Activated B cell treated with CpG ODN at 0.5 μM for 24 hours (primary cell): ENCODE results near the gene STRN3. TPM values are rescaled to one million over a fixed set of nuclear protein-coding genes. Genes with fewer than 3 reads are reported as not detected.

Source experiments
- ATAC-seq: fragments of 200-7000 bp; cut with Tn5 transposase; one replicate; pipeline ENCODE4 v1.10.0; 2021; ENCODE audit warnings: low read depth, mild to moderate bottlenecking, moderate library complexity
- CTCF ChIA-PET: fragments of 350-600 bp; sonication (Branson Sonifier 250); formaldehyde crosslinking; loops from one replicate; lab custom pipeline; 2021; ENCODE audit warnings: antibody characterized with exemption; lab: Charles Lee
- POLR2A ChIA-PET: fragments of 350-600 bp; sonication (Branson Sonifier 250); formaldehyde crosslinking; loops from one replicate; lab custom pipeline; 2021; ENCODE audit warnings: antibody characterized with exemption; lab: Charles Lee
- DNase-seq: peaks from one replicate; pipeline ENCODE4 v3.0.0; 2022
- H3K27ac Mint-ChIP-seq: one replicate; pipeline ENCODE4 v1.8.0; 2020; ENCODE audit warnings: mixed read lengths
- H3K27me3 Mint-ChIP-seq: one replicate; pipeline ENCODE4 v1.8.0; 2021; ENCODE audit warnings: mixed read lengths
- H3K36me3 Mint-ChIP-seq: one replicate; pipeline ENCODE4 v1.8.0; 2021; ENCODE audit warnings: low read depth, mixed read lengths
- H3K4me1 Mint-ChIP-seq: one replicate; pipeline ENCODE4 v1.8.0; 2021; ENCODE audit warnings: mixed read lengths
- H3K4me3 Mint-ChIP-seq: one replicate; pipeline ENCODE4 v1.8.0; 2020; ENCODE audit warnings: mild to moderate bottlenecking, mixed read lengths
- H3K9me3 Mint-ChIP-seq: one replicate; pipeline ENCODE4 v1.8.0; 2020; ENCODE audit warnings: mixed read lengths
- CTCF ChIP-seq: fragments of 200-600 bp; IDR thresholded peaks from one replicate; pipeline ENCODE4 v1.8.0; 2022; ENCODE audit warnings: antibody characterized with exemption, mild to moderate bottlenecking
- intact Hi-C: fragments of 100-400 bp; cut with micrococcal nuclease; formaldehyde crosslinking; loops from one replicate; pipeline ENCODE4 v1.15.1; 2024
- total RNA-seq: library from RNA; stranded (reverse); gene quantifications from 2 replicates; pipeline ENCODE4 v1.2.3, GENCODE V29; 2022

The STRN3 gene
- total RNA-seq, 1 donor from 2014 or later, result 31.0 TPM

GRCh38 chr14:31022386-31022785, 3.8 kb downstream of the STRN3 start:
- Mint-ChIP-seq H3K27ac (no peak overlapping the region), H3K27me3 (no peaks in the 10 kb centered on the region), H3K36me3 (peaks cover 30% of the 10 kb centered on the region), H3K4me1 (peaks cover 43% of the 10 kb centered on the region), H3K4me3 (no peak overlapping the region), H3K9me3 (no peaks in the 10 kb centered on the region)
- ChIA-PET CTCF (no interaction called here), POLR2A (interaction anchor here (0.7 to 1.2 kb wide), 2 partner anchors 9 to 37 kb away, joined by 3 read pairs; no protein-coding TSS in a partner anchor)
- ATAC-seq, result no peak
- no peak for TF ChIP-seq CTCF
- DNase-seq, result no peak
- intact Hi-C loops, result loop anchor here (10.0 kb wide), 1 partner anchor 1168 kb away; no protein-coding TSS in a partner anchor

- Mint-ChIP-seq H3K4me3 (no peak overlapping the region), H3K27me3 (no peaks in the 10 kb centered on the region), H3K9me3 (no peaks in the 10 kb centered on the region), H3K27ac (no peak overlapping the region), H3K36me3 (peaks cover 27% of the 10 kb centered on the region), H3K4me1 (peaks cover 36% of the 10 kb centered on the region)
- intact Hi-C loops, result loop anchor here (10.0 kb wide), 1 partner anchor 1167 kb away; no protein-coding TSS in a partner anchor
- TF ChIP-seq CTCF, result no peak
- CTCF ChIA-PET, result no interaction called here
- no peak for ATAC-seq
- no peak for DNase-seq
- POLR2A ChIA-PET, result interaction anchor here (0.7 to 1.2 kb wide), 2 partner anchors 8 to 38 kb away, joined by 3 read pairs; no protein-coding TSS in a partner anchor
Observed at GRCh38 chr14:31021576-31021949, 4.6 kb downstream of the STRN3 start.

- Mint-ChIP-seq H3K4me3 (no peak overlapping the region), H3K27ac (no peak overlapping the region), H3K4me1 (peaks cover 36% of the 10 kb centered on the region), H3K9me3 (no peaks in the 10 kb centered on the region), H3K27me3 (no peaks in the 10 kb centered on the region), H3K36me3 (peaks cover 27% of the 10 kb centered on the region)
- DNase-seq (no peak), ATAC-seq (no peak)
- TF ChIP-seq CTCF, result no peak
- CTCF ChIA-PET, result no interaction called here
- intact Hi-C loops, result loop anchor here (10.0 kb wide), 1 partner anchor 1166 kb away; no protein-coding TSS in a partner anchor
- POLR2A ChIA-PET, result no interaction called here
Observed at GRCh38 chr14:31020834-31021575, 5.2 kb downstream of the STRN3 start.

GRCh38 chr14:31018057-31018645, 8.0 kb downstream of the STRN3 start:
- Mint-ChIP-seq H3K27me3 (no peaks in the 10 kb centered on the region), H3K9me3 (no peaks in the 10 kb centered on the region), H3K4me1 (peaks cover 18% of the 10 kb centered on the region), H3K36me3 (peaks cover 23% of the 10 kb centered on the region), H3K27ac (no peak overlapping the region), H3K4me3 (no peak overlapping the region)
- TF ChIP-seq CTCF, result no peak
- ATAC-seq (no peak), DNase-seq (no peak)
- intact Hi-C loops, result no loop called here
- CTCF ChIA-PET, result no interaction called here
- POLR2A ChIA-PET, result interaction anchor here (1.1 kb wide), 1 partner anchor 8 kb away, joined by 3 read pairs; the partner anchor contains the start of gene STRN3

GRCh38 chr14:31013841-31014240, 12.3 kb downstream of the STRN3 start:
- TF ChIP-seq CTCF, result no peak
- POLR2A ChIA-PET, result interaction anchor here (1.1 kb wide), 1 partner anchor 8 kb away, joined by 3 read pairs; no protein-coding TSS in a partner anchor
- Mint-ChIP-seq H3K4me1 (peaks cover 7% of the 10 kb centered on the region), H3K4me3 (no peak overlapping the region), H3K27ac (no peak overlapping the region), H3K36me3 (peaks cover 22% of the 10 kb centered on the region), H3K27me3 (no peaks in the 10 kb centered on the region), H3K9me3 (peaks cover 2% of the 10 kb centered on the region)
- DNase-seq, result no peak
- CTCF ChIA-PET, result no interaction called here
- ATAC-seq, result no peak
- intact Hi-C loops, result no loop called here
